Smooth muscle cell of the brain vasculature (primary cell): ENCODE data around the gene CBX3.
"Not testable (repeated sequence)": the region's sequence is repeated elsewhere in the genome, so short reads cannot be mapped to it uniquely, and the experiment has no call there.

Experiments
- DNase-seq: peaks from one replicate; pipeline ENCODE4 v3.0.0-alpha.2; 2012; ENCODE audit warnings: low read depth, low spot score

Gene CBX3

GRCh38 chr7:26201247-26202018, at the start of gene CBX3:
Gene CBX3, plus strand, starts transcription at chr7:26201745. Its CDS starts 1,254 bp downstream, at chr7:26202999.
- DNase-seq, result no peak

- DNase-seq, result peak; percentile 36
Measured at GRCh38 chr7:26151953-26152781, 49.4 kb upstream of the CBX3 start, which contains the start of gene NFE2L3. Gene NFE2L3, plus strand, starts transcription at chr7:26152198. Its CDS starts 301 bp downstream, at chr7:26152499.

- not testable (repeated sequence) for DNase-seq
Measured at GRCh38 chr7:26152782-26153240, 48.7 kb upstream of the CBX3 start.

- DNase-seq, result no peak
Measured at GRCh38 chr7:26153241-26153822, 48.2 kb upstream of the CBX3 start.

DNA sequence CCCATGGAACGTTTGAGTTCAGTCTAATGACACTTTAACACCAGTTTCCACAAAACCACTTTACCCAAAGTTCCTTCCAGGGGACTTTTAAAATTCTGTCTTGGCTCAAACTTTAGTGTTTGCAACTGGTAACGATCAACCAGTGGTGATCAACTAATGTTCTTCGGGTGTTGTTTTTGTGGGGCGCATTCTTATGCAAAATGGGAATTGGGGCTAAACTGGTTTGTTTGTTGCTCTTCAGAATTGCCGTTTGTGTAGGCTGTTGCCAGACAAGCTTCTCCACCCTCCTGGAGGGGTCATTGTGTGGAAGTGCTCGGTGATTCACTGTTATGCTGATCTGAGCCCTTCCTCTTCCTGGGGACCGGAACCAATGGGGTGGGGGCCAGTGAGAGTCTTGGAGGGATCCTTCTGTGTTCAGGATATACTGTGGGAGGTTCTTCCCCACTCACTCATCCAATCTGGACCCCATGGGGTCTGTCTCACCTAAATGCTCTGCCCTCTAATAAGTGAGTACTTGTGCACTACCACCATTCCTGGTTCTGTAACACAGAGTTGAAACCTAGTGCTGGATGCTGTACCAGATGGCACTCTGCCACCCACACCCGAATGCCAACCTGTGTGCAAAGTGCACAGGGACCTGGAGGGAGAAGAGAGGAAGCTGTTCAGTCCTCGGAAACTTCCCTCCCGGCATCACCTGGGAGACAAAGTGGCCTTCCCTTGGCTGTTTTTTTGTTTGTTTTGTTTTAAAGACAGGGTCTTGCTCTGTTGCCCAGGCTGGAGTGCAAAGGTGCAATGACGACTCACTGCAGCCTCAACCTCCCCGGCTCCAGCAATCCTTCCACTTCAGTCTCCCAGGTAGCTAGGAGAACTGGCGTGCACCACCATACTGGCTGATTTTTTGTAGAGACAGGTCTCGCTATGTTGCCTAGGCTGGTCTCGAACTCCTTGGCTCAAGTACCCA, 47.4 kb upstream of the CBX3 start:
- DNase-seq, result no peak

DNA sequence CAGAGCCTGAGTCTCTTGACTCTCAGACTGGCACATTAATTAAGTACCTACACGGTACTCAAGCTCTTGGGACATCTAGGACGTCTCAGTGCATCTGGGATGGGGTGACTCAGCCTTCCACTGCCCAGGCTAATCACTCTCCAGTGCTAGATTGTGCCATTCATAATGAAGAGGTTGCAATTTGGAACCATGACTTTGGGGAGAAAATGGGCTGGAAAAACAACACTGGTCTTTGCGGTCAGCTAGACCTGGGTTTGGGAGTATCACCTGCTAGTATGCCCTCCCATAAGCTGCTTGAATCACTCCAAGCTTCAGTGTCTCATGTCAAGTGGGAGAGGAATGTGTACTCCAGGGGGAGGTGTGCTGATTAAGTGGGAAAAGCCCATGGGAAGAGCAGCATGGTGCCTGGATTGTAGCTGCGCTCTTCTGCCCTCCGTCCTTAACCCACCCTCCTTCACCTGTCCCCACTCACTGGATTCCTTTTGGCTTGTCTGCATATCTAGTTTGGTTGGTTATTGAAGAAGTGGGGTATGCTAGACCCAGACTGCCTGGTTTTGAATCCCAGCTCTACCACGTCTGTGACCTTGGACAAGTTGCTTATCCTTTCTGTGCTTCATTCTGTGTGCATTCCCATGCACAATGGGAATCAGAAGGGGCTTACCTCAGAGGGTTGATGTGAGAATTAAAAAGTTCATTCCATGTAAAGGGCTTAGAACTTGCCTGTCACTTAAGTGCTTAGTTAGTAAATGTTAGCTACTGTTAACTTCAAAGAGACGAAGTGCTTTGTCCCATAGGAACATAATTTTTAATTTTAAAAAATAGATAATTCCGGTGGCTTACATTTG, 45.8 kb upstream of the CBX3 start:
- DNase-seq, result no peak

DNA sequence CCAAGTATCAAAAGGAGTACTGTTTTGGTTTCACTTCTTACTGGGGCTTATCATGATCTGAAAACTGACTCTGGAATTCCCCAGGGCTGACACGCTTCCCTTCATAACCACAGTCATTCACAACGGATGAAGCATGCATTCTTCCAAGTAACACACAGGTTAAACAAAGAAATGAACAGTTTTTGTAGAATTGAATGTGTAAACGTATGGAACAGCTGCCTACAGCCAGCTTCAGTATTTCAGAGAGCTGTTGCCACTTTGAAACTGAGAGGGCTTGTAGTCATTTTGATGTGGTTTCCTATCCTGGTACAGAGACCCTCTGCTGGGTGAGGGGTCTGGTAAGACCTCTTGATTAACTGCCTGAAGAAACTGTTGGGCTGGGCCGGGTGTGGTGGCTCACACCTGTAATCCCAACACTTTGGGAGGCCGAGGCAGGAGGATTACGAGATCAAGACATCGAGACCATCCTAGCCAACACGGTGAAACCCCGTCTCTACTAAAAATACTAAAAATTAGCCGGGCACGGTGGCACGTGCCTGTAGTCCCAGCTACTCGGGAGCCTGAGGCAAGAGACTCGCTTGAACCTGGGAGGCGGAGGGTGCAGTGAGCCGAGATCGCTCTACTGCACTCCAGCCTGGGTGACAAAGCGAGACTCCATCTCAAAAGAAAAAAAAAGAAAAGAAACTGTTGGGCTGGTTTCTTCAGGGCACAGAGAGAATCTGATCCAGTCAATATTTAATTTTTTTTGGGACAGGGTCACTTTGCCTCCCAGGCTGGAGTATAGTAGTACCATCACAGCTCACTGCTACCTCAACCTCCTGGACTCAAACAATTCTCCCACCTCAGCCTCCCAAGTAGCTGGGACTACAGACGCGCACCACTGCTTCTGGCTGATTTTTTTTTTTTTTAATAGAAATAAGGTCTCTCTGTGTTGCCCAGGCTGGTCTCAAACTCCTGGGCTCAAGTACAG, 44.8 kb upstream of the CBX3 start:
- DNase-seq, result peak; percentile 57

GRCh38 chr7:26157520-26158105, 43.9 kb upstream of the CBX3 start:
- no peak for DNase-seq

GRCh38 chr7:26159243-26159642, 42.3 kb upstream of the CBX3 start:
- DNase-seq, result no peak

- DNase-seq, result no peak
Measured at GRCh38 chr7:26160896-26161295, 40.6 kb upstream of the CBX3 start.

- DNase-seq, result no peak
Measured at GRCh38 chr7:26162431-26162830, 39.1 kb upstream of the CBX3 start.

DNA sequence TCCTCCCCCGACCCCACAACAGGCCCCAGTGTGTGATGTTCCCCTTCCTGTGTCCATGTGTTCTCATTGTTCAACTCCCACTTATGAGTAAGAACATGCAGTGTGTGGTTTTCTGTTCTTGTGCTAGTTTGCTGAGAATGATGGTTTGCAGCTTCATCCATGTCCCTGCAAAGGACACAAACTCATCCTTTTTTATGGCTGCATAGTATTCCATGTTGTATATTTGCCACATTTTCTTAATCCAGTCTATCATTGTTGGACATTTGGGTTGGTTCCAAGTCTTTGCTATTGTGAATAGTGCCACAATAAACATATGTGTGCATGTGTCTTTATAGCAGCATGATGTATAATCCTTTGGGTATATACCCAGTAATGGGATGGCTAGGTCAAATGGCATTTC, 37.7 kb upstream of the CBX3 start:
- not testable (repeated sequence) for DNase-seq

- DNase-seq, result no peak
Measured at GRCh38 chr7:26165950-26166683, 35.4 kb upstream of the CBX3 start.

DNA sequence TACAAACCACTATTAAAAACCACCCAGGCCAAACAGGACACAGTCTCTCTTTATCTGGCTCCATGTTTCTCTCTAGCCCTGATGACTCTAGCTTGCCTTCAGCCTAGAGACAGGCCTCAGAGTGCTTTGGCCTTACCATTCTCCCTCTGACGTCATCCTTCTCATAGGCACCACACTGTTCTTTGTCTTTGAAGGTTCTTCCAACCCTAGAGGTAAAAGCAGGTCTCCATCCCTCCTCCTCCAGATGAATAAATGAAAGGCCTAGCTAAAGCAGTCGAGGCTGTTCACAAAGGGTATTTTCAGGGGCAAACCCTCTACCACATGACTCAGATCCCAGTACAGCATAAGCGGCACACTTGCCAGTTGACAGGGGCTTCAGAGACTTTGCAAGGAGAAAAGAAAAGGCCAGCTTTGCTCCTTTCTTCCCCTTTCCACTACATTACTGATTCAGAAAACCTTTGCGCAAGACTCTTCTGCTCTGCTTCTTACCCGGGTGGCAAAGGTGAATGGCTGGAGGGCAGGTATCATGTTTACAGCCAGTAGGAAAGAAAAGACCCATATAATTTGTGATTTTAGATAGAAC, 34.8 kb upstream of the CBX3 start:
- no peak for DNase-seq

GRCh38 chr7:26167303-26167934, 34.1 kb upstream of the CBX3 start:
- no peak for DNase-seq

GRCh38 chr7:26168458-26169023, 33.0 kb upstream of the CBX3 start:
- DNase-seq, result no peak

- no peak for DNase-seq
Measured at GRCh38 chr7:26169271-26169670, 32.3 kb upstream of the CBX3 start.
